ENCODE results near the gene OR10A4. TPM values are rescaled to one million over a fixed set of nuclear protein-coding genes. Genes with fewer than 3 reads are reported as not detected.
"Not testable (repeated sequence)": the region's sequence is repeated elsewhere in the genome, so short reads cannot be mapped to it uniquely, and the experiment has no call there.

Gene OR10A4
- not detected for total RNA-seq

- no peak for ATAC-seq (ENCODE audit: low read depth)
- Mint-ChIP-seq H3K27ac (no peak within 1 kb of the TSS), H3K9me3 (no peaks in the 10 kb centered on the region)
Measured at GRCh38 chr11:6876325-6876724, at the start of gene OR10A4. OR10A4 (plus strand) TSS chr11:6876625; CDS start chr11:6876648, 23 bp downstream.

DNA sequence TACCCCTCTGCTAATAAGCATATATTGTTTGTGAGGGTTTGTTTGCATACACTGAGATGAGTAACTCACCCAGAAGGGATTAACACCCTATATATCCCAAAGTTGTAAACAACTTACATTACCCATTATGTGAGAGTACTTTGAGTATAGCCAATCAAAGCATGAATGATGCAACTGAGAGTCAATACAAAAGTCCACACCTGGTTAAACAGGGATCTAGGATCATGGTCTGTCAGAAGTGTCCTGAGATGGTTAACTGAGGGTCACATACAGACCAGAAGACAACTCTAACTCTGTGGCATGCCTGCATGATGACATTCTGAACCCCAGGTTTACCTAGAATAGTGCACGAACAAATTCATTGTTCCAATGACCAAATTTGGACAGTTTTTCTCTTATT lies 48.3 kb upstream of the OR10A4 start:
- Mint-ChIP-seq H3K4me1 (no peaks in the 10 kb centered on the region), H3K36me3 (no peaks in the 10 kb centered on the region), H3K9me3 (no peaks in the 10 kb centered on the region), H3K27me3 (peaks cover 5% of the 10 kb centered on the region), H3K27ac (no peak overlapping the region), H3K4me3 (no peak overlapping the region)
- POLR2A ChIA-PET = no interaction called here
- no peak for DNase-seq
- ATAC-seq (ENCODE audit: low read depth) = no peak

More at GRCh38 chr11:6876325-6876724, at the start of gene OR10A4:
- H3K4me1 Mint-ChIP-seq = no peaks in the 10 kb centered on the region
- H3K27me3 Mint-ChIP-seq = no peaks in the 10 kb centered on the region
- H3K36me3 Mint-ChIP-seq = no peaks in the 10 kb centered on the region
- DNase-seq = no peak
- H3K4me3 Mint-ChIP-seq = no peak within 1 kb of the TSS
- POLR2A ChIA-PET = no interaction called here

GRCh38 chr11:6833356-6833755 lies 43.1 kb upstream of the OR10A4 start:
- Mint-ChIP-seq H3K4me1 (no peaks in the 10 kb centered on the region), H3K27ac (no peak overlapping the region), H3K9me3 (no peaks in the 10 kb centered on the region), H3K4me3 (no peak overlapping the region), H3K27me3 (peaks cover 5% of the 10 kb centered on the region), H3K36me3 (no peaks in the 10 kb centered on the region)
- POLR2A ChIA-PET = no interaction called here
- no peak for ATAC-seq (ENCODE audit: low read depth)
- no peak for DNase-seq

DNA sequence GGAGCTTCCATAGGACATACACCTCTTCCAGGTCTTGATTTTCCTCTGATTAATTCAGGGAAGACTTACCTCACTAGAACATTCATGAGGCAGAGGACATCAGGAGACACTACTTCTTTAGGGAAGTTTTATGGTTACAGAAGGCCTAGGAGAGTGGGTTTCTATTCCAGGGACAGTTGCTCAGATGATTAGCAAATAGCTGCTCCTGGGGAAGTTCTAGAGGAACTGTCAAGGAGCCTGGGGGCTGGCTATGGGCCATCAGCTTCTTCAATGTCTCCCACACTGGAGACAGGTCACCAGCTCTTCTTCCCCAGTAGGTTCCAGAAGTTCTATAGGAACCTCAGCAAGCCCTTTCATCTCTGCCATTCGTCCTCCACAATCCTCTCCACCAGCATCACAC lies 42.4 kb upstream of the OR10A4 start:
- Mint-ChIP-seq H3K4me1 (no peaks in the 10 kb centered on the region), H3K27me3 (no peaks in the 10 kb centered on the region), H3K9me3 (no peaks in the 10 kb centered on the region), H3K27ac (no peak overlapping the region), H3K36me3 (no peaks in the 10 kb centered on the region), H3K4me3 (no peak overlapping the region)
- ATAC-seq (ENCODE audit: low read depth) (no peak), DNase-seq (no peak)
- POLR2A ChIA-PET = no interaction called here

GRCh38 chr11:6841694-6842093 lies 34.7 kb upstream of the OR10A4 start:
- Mint-ChIP-seq H3K4me3 (no peak overlapping the region), H3K27ac (no peak overlapping the region), H3K27me3 (peaks cover 6% of the 10 kb centered on the region), H3K36me3 (no peaks in the 10 kb centered on the region), H3K4me1 (no peaks in the 10 kb centered on the region), H3K9me3 (peaks cover 1% of the 10 kb centered on the region)
- POLR2A ChIA-PET = no interaction called here
- ATAC-seq (ENCODE audit: low read depth) (no peak), DNase-seq (no peak)

DNA sequence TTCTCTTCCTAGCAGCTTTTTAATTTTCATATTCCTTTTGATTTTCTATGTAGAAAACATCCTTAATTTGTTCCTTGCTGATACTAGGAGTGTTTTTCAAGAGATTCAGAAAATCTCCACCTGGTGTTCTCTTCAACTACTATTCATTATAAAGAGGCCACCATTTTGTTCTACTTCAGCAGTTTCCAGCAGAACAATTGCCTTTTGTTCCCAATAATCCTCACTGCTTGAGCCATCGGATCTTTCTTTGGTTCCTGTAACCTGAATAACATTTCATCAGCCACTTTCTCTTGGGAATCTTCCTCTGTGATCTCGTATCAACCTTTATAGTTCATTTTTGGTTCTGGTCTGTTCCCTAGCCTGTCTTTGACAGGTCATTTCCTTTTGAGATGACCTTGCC lies 32.8 kb upstream of the OR10A4 start:
- H3K27ac Mint-ChIP-seq = no peak overlapping the region

GRCh38 chr11:6844356-6844755 lies 32.1 kb upstream of the OR10A4 start:
- Mint-ChIP-seq H3K4me1 (no peaks in the 10 kb centered on the region), H3K27ac (no peak overlapping the region), H3K9me3 (peaks cover 4% of the 10 kb centered on the region), H3K27me3 (peaks cover 11% of the 10 kb centered on the region), H3K36me3 (no peaks in the 10 kb centered on the region), H3K4me3 (no peak overlapping the region)
- POLR2A ChIA-PET = no interaction called here
- ATAC-seq (ENCODE audit: low read depth) (no peak), DNase-seq (no peak)

More for the DNA sequence above, 32.8 kb upstream of the OR10A4 start:
- H3K4me3 Mint-ChIP-seq = no peak overlapping the region
- peaks cover 4% of the 10 kb centered on the region for H3K9me3 Mint-ChIP-seq
- H3K36me3 Mint-ChIP-seq = no peaks in the 10 kb centered on the region
- ATAC-seq (ENCODE audit: low read depth) (no peak), DNase-seq (no peak)
- POLR2A ChIA-PET = no interaction called here
- peaks cover 11% of the 10 kb centered on the region for H3K27me3 Mint-ChIP-seq
- no peaks in the 10 kb centered on the region for H3K4me1 Mint-ChIP-seq

DNA sequence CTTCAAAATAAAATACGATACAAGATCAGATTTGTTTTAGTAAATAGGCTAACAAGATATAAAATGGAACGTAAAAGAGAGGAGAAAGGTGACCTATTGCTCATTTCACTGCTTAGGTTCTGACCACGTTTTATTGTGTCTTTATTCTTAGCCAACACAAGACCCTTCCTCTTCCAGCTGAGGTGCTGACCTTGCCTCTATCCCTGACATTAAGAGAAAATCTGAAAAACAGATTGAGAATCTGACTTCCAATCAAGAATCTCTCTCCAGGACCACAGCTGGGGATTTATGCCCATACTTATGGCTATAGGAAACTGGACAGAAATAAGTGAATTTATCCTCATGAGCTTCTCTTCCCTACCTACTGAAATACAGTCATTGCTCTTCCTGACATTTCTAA lies 31.0 kb upstream of the OR10A4 start, which contains the start of gene OR10A5:
TSS of gene OR10A5 (plus strand) at position 301 of the 400 bp plus-strand sequence. CDS start at position 301, 0 bp downstream.
- no peak for ATAC-seq (ENCODE audit: low read depth)
- H3K27me3 Mint-ChIP-seq = peaks cover 11% of the 10 kb centered on the region
- no peaks in the 10 kb centered on the region for H3K36me3 Mint-ChIP-seq
- DNase-seq = no peak
- no peak within 1 kb of the TSS for H3K27ac Mint-ChIP-seq
- no peak within 1 kb of the TSS for H3K4me3 Mint-ChIP-seq
- no peaks in the 10 kb centered on the region for H3K4me1 Mint-ChIP-seq
- peaks cover 6% of the 10 kb centered on the region for H3K9me3 Mint-ChIP-seq
- POLR2A ChIA-PET = no interaction called here

DNA sequence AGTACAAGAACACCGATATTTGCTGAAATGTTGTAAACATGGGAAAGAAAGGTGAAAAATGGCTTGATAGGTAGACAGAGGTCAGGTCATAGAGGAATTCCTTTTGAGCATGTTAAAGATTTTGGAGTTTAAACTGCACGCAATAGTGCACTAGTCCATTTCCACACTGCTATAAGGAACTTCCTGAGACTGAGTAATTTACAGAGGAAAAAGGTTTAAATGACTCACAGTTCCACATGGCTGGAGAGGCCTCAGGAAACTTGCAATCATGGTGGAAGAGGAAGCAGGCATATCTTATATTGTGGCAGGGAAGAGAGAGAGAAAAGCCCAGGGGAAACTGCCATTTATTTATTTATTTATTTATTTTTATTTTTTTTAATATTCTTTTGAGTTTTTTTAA lies 25.9 kb upstream of the OR10A4 start:
- POLR2A ChIA-PET = no interaction called here
- Mint-ChIP-seq H3K27me3 (peaks cover 5% of the 10 kb centered on the region), H3K27ac (no peak overlapping the region), H3K36me3 (no peaks in the 10 kb centered on the region), H3K9me3 (peaks cover 19% of the 10 kb centered on the region), H3K4me1 (no peaks in the 10 kb centered on the region), H3K4me3 (no peak overlapping the region)
- DNase-seq (no peak), ATAC-seq (ENCODE audit: low read depth) (no peak)

GRCh38 chr11:6854801-6855200 lies 21.6 kb upstream of the OR10A4 start:
- H3K27ac Mint-ChIP-seq; ATAC-seq (ENCODE audit: low read depth): not testable (repeated sequence)
- H3K9me3 Mint-ChIP-seq = peaks cover 18% of the 10 kb centered on the region

GRCh38 chr11:6855971-6856541 lies 20.4 kb upstream of the OR10A4 start:
- no peaks in the 10 kb centered on the region for H3K36me3 Mint-ChIP-seq
- POLR2A ChIA-PET = no interaction called here
- no peak overlapping the region for H3K27ac Mint-ChIP-seq
- ATAC-seq (ENCODE audit: low read depth) = no peak
- no peak overlapping the region for H3K4me3 Mint-ChIP-seq
- H3K4me1 Mint-ChIP-seq = peaks cover 5% of the 10 kb centered on the region
- H3K9me3 Mint-ChIP-seq = peaks cover 16% of the 10 kb centered on the region
- H3K27me3 Mint-ChIP-seq = peaks cover 3% of the 10 kb centered on the region
- no peak for DNase-seq

More at GRCh38 chr11:6854801-6855200, 21.6 kb upstream of the OR10A4 start:
- H3K4me3 Mint-ChIP-seq, H3K27me3 Mint-ChIP-seq, POLR2A ChIA-PET, H3K4me1 Mint-ChIP-seq, DNase-seq, H3K36me3 Mint-ChIP-seq: not testable (repeated sequence)

- ATAC-seq (ENCODE audit: low read depth) (no peak), DNase-seq (no peak)
- H3K27ac Mint-ChIP-seq = no peak overlapping the region
- H3K27me3 Mint-ChIP-seq = peaks cover 3% of the 10 kb centered on the region
- H3K9me3 Mint-ChIP-seq = peaks cover 11% of the 10 kb centered on the region
- H3K36me3 Mint-ChIP-seq = no peaks in the 10 kb centered on the region
- H3K4me1 Mint-ChIP-seq = peaks cover 5% of the 10 kb centered on the region
- POLR2A ChIA-PET = no interaction called here
- H3K4me3 Mint-ChIP-seq = no peak overlapping the region
Measured at GRCh38 chr11:6856871-6857270, 19.6 kb upstream of the OR10A4 start.

DNA sequence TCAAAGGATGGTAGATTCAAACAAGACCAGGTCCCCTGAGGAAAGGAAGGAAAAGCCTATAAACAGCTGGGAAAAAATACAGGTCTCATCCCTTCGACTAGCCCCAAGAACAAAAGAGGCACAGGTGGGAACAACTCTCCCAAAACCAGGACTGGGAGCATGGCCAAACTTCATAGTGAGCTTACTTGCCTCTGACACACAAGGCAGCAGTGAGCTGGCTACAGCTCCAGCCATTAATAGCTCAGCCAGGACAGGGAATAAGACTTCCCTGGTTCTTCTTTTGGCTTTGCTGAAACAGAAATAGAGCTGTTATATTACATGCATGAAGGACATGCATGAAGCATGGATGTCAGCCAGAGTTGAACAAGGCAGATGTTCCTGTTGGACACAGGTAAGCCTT lies 13.5 kb upstream of the OR10A4 start, which contains the start of gene OR10A2:
TSS of gene OR10A2 (plus strand) at position 97 of the 400 bp plus-strand sequence. CDS start 6,698 bp downstream, outside the sequence.
- H3K4me3 Mint-ChIP-seq = no peak within 1 kb of the TSS
- DNase-seq (no peak), ATAC-seq (ENCODE audit: low read depth) (no peak)
- POLR2A ChIA-PET = interaction anchor here (0.6 kb wide), 1 partner anchor 50 kb away, joined by 3 read pairs; no protein-coding TSS in a partner anchor
- no peak within 1 kb of the TSS for H3K27ac Mint-ChIP-seq
- H3K9me3 Mint-ChIP-seq = peaks cover 3% of the 10 kb centered on the region
- H3K4me1 Mint-ChIP-seq = no peaks in the 10 kb centered on the region
- H3K36me3 Mint-ChIP-seq = no peaks in the 10 kb centered on the region
- peaks cover 9% of the 10 kb centered on the region for H3K27me3 Mint-ChIP-seq

GRCh38 chr11:6864438-6864837 lies 12.0 kb upstream of the OR10A4 start:
- POLR2A ChIA-PET = interaction anchor here (0.6 kb wide), 1 partner anchor 52 kb away, joined by 3 read pairs; no protein-coding TSS in a partner anchor
- peaks cover 3% of the 10 kb centered on the region for H3K9me3 Mint-ChIP-seq
- DNase-seq (no peak), ATAC-seq (ENCODE audit: low read depth) (no peak)
- H3K4me3 Mint-ChIP-seq = no peak overlapping the region
- H3K36me3 Mint-ChIP-seq = no peaks in the 10 kb centered on the region
- peaks cover 9% of the 10 kb centered on the region for H3K27me3 Mint-ChIP-seq
- H3K27ac Mint-ChIP-seq = no peak overlapping the region
- no peaks in the 10 kb centered on the region for H3K4me1 Mint-ChIP-seq

Measured in activated naive CD8-positive, alpha-beta T cell treated with anti-CD3 and anti-CD28 coated beads, Interleukin-2, amount 10 ng/mL, durations not matched to agents 7 days and 5 days (primary cell).